Spleen (tissue), 7 donors: ENCODE data around the gene SNRNP48.

Source experiments
- CTCF ChIP-seq, 11 experiments: fragments of 200-600 bp in 7 of 11; fragments of 450-650 bp in 4 of 11; sonication (generic) in 4 of 11; IDR thresholded peaks in 8 of 11; conservative IDR thresholded peaks in 3 of 11; 1 replicate in 7 of 11; 2 replicates in 4 of 11; pipeline versions ENCODE4 v1.4.0 to v1.8.0; 2016 to 2021; ENCODE audit warnings: antibody characterized with exemption in 11 of 11, inconsistent platforms in 4 of 11, mild to moderate bottlenecking in 1 of 11
- POLR2A ChIP-seq, 3 donors: fragments of 450-650 bp; IDR thresholded peaks; one replicate each; pipeline ENCODE4 v1.5.1; 2017; ENCODE audit warnings: antibody characterized with exemption in 3 of 3, mild to moderate bottlenecking in 1 of 3
- POLR2AphosphoS5 ChIP-seq, 3 donors: sonication (generic); formaldehyde crosslinking; IDR thresholded peaks; one replicate each; pipeline ENCODE4 v1.5.1; 2017; ENCODE audit warnings: antibody characterized with exemption in 3 of 3
- donor health status: DM: no; HTN: no; CAD: no; lungs with moderate emphysema.
- donor health status: DM: no; HTN: no; CAD: no.
- donor health status: DM: no; HTN: no; CAD: no.

DNA sequence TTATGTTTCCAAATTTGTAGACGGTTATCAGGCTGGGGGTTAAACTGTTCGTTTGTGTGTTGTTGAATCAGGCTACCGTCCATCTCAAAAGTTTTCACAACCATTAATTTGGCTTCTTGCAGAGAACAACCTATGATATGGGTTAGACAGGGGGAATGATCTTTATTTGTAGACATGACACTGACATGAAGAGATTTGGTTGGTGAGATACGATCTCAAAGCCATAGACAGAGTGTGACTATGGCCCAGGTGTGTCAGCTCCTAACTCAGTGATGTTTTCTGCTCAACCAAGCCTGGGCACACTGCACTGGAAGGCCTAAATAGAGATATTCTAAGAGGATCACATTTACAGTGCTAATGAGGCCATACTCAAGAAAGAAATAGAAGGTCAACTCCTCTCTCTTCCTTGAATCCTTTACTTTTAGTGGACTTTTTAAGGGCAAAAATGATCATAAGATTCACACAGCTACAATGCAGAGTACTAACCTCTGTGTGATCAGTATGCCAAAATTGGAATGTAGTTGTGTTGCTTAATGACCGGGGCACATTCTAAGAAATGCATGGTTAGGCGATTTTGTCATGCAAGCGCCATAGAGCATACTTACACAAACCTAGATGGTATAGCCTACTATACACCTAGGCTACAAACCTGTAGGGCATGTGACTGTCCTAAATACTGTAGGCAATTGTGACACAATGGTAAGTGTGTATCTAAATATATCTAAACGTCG, 17.6 kb upstream of the SNRNP48 start:
- TF ChIP-seq POLR2A (IDR thresholded peaks at IDR 0.05) (no peak), CTCF (IDR thresholded peaks at IDR 0.05 in 8 of 11, conservative IDR thresholded peaks at IDR 0.05 in 3 of 11) (no peak), POLR2AphosphoS5 (IDR thresholded peaks at IDR 0.05) (no peak)
